K562 (cell line): ENCODE measurements around the gene TRPC1. TPM values are rescaled to one million over a fixed set of nuclear protein-coding genes. Genes with fewer than 3 reads are reported as not detected.

Experiments
- ATAC-seq: fragments of 200-7000 bp; cut with Tn5 transposase; 3 replicates; pipeline ENCODE4 v1.9.1; 2020; ENCODE audit warnings: moderate library complexity
- BruUV-seq: library from RNA; stranded (reverse); fragments of 400-500 nt; replicated peaks from 2 replicates; lab custom pipeline; 2021; lab: Mats Ljungman, UMichigan
- CTCF ChIA-PET: fragments of 300-600 bp; formaldehyde crosslinking; extraction: SDS; loops from one replicate; lab custom pipeline; 2021; ENCODE audit warnings: low intra/inter-chr PET ratio; lab: Yijun Ruan, JAX
- POLR2A ChIA-PET: fragments of 300-600, 350-650 bp; sonication (Branson Sonifier 250); formaldehyde crosslinking; extraction: SDS; loops from one replicate; lab custom pipeline; 2021; ENCODE audit warnings: antibody characterized with exemption, inconsistent platforms; lab: Yijun Ruan, JAX
- DNase-seq, 4 experiments: peaks; one replicate each; pipeline versions ENCODE4 v3.0.0 to v3.0.0-alpha.2; 2011 to 2018; ENCODE audit warnings: low spot score in 3 of 4, mixed read lengths in 3 of 4; ENCODE audit errors: extremely low read depth in 1 of 4
- FAIRE-seq: peaks from 2 replicates; lab custom pipeline; 2011; peaks lifted over from hg19 to GRCh38; lab: Jason Lieb, UNC
- H2AFZ ChIP-seq: 2 replicates; pipeline ENCODE4 v1.6.0; 2011; ENCODE audit warnings: low read depth, low read length, control low read depth, inconsistent platforms
- H3K27ac ChIP-seq: fragments of 200-600 bp; 3 replicates; pipeline ENCODE4 v1.8.0; 2011; ENCODE audit warnings: low read depth, mild to moderate bottlenecking, control low read depth, inconsistent platforms, low read length, moderate library complexity, mixed read lengths; ENCODE audit errors: extremely low read depth
- H3K27me3 ChIP-seq, 2 experiments: fragments of 300-600 bp in 1 of 2; 2 replicates in 1 of 2; 3 replicates in 1 of 2; pipeline versions ENCODE4 v1.6.0 to v1.8.0; 2011; ENCODE audit warnings: inconsistent platforms in 2 of 2, low read length in 2 of 2, mild to moderate bottlenecking in 1 of 2, mixed read lengths in 1 of 2, moderate library complexity in 1 of 2; ENCODE audit not compliant: control insufficient read depth in 2 of 2, insufficient read depth in 2 of 2
- H3K36me3 ChIP-seq: fragments of 300-600 bp; 3 replicates; pipeline ENCODE4 v1.8.0; 2011; ENCODE audit warnings: mild to moderate bottlenecking, low read length, inconsistent platforms; ENCODE audit not compliant: control insufficient read depth, insufficient read depth
- H3K4me1 ChIP-seq, 2 experiments: fragments of 200-600 bp in 1 of 2; replicated peaks in 1 of 2; 2 replicates in 1 of 2; 3 replicates in 1 of 2; pipeline versions ENCODE4 v1.5.1 to v1.8.0; 2011; ENCODE audit warnings: inconsistent platforms in 2 of 2, low read length in 2 of 2, mild to moderate bottlenecking in 1 of 2, mixed read lengths in 1 of 2, moderate library complexity in 1 of 2; ENCODE audit not compliant: control insufficient read depth in 2 of 2, insufficient read depth in 2 of 2
- H3K4me2 ChIP-seq: 2 replicates; pipeline ENCODE4 v1.6.1; 2011; ENCODE audit warnings: low read length, control low read depth, inconsistent platforms, mixed read lengths; ENCODE audit not compliant: insufficient read depth
- H3K4me3 ChIP-seq: fragments of 200-600 bp; sonication (generic), shearing (Covaris generic); 2 replicates; pipeline ENCODE4 v1.5.1; 2016; ENCODE audit warnings: control low read depth, inconsistent platforms
- H3K79me2 ChIP-seq: fragments of 200-600 bp; 3 replicates; pipeline ENCODE4 v1.8.0; 2011; ENCODE audit warnings: low read length, inconsistent platforms; ENCODE audit not compliant: control insufficient read depth, insufficient read depth
- H3K9ac ChIP-seq, 2 experiments: 2 replicates each; pipeline versions ENCODE4 v1.6.0 to v1.6.1; 2011; ENCODE audit warnings: low read depth in 2 of 2, low read length in 2 of 2, control low read depth in 1 of 2, inconsistent platforms in 1 of 2, mild to moderate bottlenecking in 1 of 2, mixed read lengths in 1 of 2; ENCODE audit not compliant: insufficient read depth in 1 of 2
- H3K9me1 ChIP-seq: one replicate; pipeline ENCODE4 v1.6.0; 2011; ENCODE audit warnings: inconsistent platforms, mild to moderate bottlenecking, low read length, moderate library complexity; ENCODE audit not compliant: control insufficient read depth, insufficient read depth
- H3K9me3 ChIP-seq: replicated peaks from 2 replicates; pipeline ENCODE4 v1.5.1; 2011; ENCODE audit warnings: low read depth, low read length, inconsistent platforms; ENCODE audit not compliant: control insufficient read depth, insufficient read depth
- H4K20me1 ChIP-seq: replicated peaks from 2 replicates; pipeline ENCODE4 v1.6.1; 2011; ENCODE audit warnings: low read length, inconsistent platforms, mixed read lengths; ENCODE audit not compliant: control insufficient read depth, insufficient read depth
- ATF7 ChIP-seq: fragments of 450-650 bp; IDR thresholded peaks from 2 replicates; pipeline ENCODE4 v1.7.1; 2014; ENCODE audit warnings: mild to moderate bottlenecking, moderate library complexity
- BCOR ChIP-seq: fragments of 450-650 bp; IDR thresholded peaks from 2 replicates; pipeline ENCODE4 v1.6.1; 2016
- FOXA3 ChIP-seq, 2 experiments: fragments of 450-650 bp in 1 of 2; sonication (generic) in 1 of 2; formaldehyde crosslinking; IDR thresholded peaks in 1 of 2; conservative IDR thresholded peaks in 1 of 2; 2 replicates each; pipeline versions ENCODE4 v1.4.0 to v1.8.0; 2020 to 2022; ENCODE audit warnings: mild to moderate bottlenecking in 2 of 2, missing genetic modification reagents in 1 of 2
- JUN ChIP-seq, 2 experiments: sonication (generic) in 1 of 2; formaldehyde crosslinking in 1 of 2; IDR thresholded peaks; 2 replicates each; pipeline versions ENCODE4 v1.6.1 to v1.8.0; 2012 to 2022; ENCODE audit warnings: borderline replicate concordance in 2 of 2, mild to moderate bottlenecking in 2 of 2, improper control_type of control experiment in 1 of 2, low read depth in 1 of 2, low read length in 1 of 2, missing genetic modification reagents in 1 of 2
- JUND ChIP-seq, 2 experiments: IDR thresholded peaks; 2 replicates in 1 of 2; 3 replicates in 1 of 2; pipeline ENCODE4 v1.6.1; 2011; ENCODE audit warnings: borderline replicate concordance in 2 of 2, low read depth in 2 of 2, low read length in 2 of 2, improper control_type of control experiment in 1 of 2, missing biosample characterization in 1 of 2, missing genetic modification characterization in 1 of 2, missing genetic modification reagents in 1 of 2
- ZNF175 ChIP-seq: fragments of 200-800 bp; sonication (Bioruptor generic); IDR thresholded peaks from 2 replicates; pipeline ENCODE4 v1.6.1; 2016; ENCODE audit warnings: low read depth, mild to moderate bottlenecking, missing genetic modification characterization, missing compliant biosample characterization
- WGBS: fragments of 100-300 bp; shearing (Covaris generic); methylation state at CpG from one replicate; pipeline ENCODE4 v1.1.6; 2016; ENCODE audit warnings: low coverage, mixed read lengths; ENCODE audit not compliant: insufficient coverage; ENCODE audit errors: missing lambda C conversion rate; 5-methylcytosine and 5-hydroxymethylcytosine counted together
- in situ Hi-C: fragments of 300-500 bp; cut with MboI; formaldehyde crosslinking; loops from 4 replicates; pipeline ENCODE4 v1.15.0; 2018; ENCODE audit warnings: inconsistent platforms, mixed read lengths
- intact Hi-C: fragments of 100-400 bp; cut with micrococcal nuclease; formaldehyde crosslinking; loops from 2 replicates; pipeline ENCODE4 v1.14.2; 2022
- polyA plus RNA-seq, 8 experiments: library from polyadenylated mRNA; depleted of rRNA in 4 of 8; stranded (reverse) in 5 of 8; unstranded in 3 of 8; fragments of >200 nt; fragmentation: Nextera tagmentation in 2 of 8; fragmentation: Illumina TruSeq in 1 of 8; extraction: Ambion mirVana in 2 of 8; extraction: Trizol in 1 of 8; gene quantifications; 2 replicates each; pipeline versions ENCODE4 v1.2.1 to v1.2.3, GENCODE V29; 2011 to 2014; ENCODE audit warnings: inconsistent platforms in 1 of 8, missing spikeins in 1 of 8
- total RNA-seq, 7 experiments: library from RNA; depleted of rRNA in 6 of 7; stranded (reverse); fragments of >200 nt in 6 of 7; fragmentation: Illumina TruSeq in 2 of 7; extraction: Trizol in 2 of 7; gene quantifications; 2 replicates each; pipeline versions ENCODE4 v1.2.1 to v1.2.3, GENCODE V29; 2011 to 2021; ENCODE audit warnings: low replicate concordance in 1 of 7
- TF ChIP-seq, protein P1 (sequence below): fragments of 250-450 bp; sonication (Bioruptor Pico); IDR thresholded peaks from 2 replicates; pipeline ENCODE4 v1.4.0; 2020; ENCODE audit warnings: mild to moderate bottlenecking, moderate library complexity
- TF ChIP-seq, protein P2 (sequence below): fragments of 250-450 bp; sonication (Bioruptor Pico); IDR thresholded peaks from 2 replicates; pipeline ENCODE4 v1.4.0; 2020; ENCODE audit warnings: borderline replicate concordance
- TF ChIP-seq, protein P3 (sequence below): fragments of 450-650 bp; IDR thresholded peaks from 2 replicates; pipeline ENCODE4 v1.6.1; 2017; ENCODE audit warnings: antibody characterized with exemption, mild to moderate bottlenecking

TRPC1 gene
- total and polyA plus RNA-seq, 9 of the 15 experiments (the other 6 are each of a cell fraction or from before 2014, with no cell fraction given) = 1.4 to 6.5 (median 3.0) TPM

DNA sequence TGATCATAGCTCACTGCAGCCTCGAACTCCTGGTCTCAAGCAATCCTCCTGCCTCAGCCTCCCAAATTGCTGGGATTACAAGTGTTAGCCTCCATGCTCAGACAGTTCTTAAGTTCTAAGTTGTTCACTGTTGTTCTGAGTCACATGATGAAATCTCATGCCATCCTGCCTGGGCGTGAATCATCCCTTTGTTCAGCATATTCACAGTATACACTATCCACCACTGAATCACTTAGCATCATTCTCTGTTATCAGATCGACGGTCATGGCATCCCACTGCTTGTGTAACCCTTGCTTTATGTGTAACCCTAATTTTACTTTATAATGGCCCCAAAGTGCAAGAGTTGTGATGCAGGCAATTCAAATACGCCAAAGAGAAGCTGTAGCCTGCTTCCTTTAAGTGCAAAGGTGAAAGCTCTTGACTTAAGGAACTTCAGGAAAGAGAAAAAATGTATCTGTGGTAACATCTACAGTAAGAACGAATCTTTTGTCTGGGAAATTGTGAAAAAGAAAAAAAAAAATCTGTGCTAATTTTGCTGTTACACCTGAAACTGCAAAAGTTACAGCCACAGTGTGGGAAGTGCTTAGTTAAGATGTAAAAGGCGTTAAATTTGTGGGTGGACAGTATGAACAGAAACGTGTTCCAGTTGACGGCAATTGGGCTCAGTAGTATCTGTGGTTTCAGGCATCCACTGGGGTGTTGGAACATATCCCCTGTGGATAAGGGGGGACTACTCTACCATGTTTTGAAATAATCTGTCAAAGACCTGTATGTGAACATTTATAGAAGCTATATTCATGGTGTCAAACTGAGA is 84.5 kb downstream of the TRPC1 start:
- Histone ChIP-seq H2AFZ (no peak overlapping the region), H3K4me2 (no peak overlapping the region), H3K9me3 (no peaks in the 10 kb centered on the region), H4K20me1 (no peaks in the 10 kb centered on the region), H3K4me1 (no peaks in the 10 kb centered on the region), H3K79me2 (no peaks in the 10 kb centered on the region), H3K9me1 (no peaks in the 10 kb centered on the region), H3K27ac (no peak overlapping the region), H3K36me3 (peaks cover 4% of the 10 kb centered on the region; the same call in 1 of the 3 replicates), H3K4me3 (no peak overlapping the region), H3K27me3 (no peaks in the 10 kb centered on the region), H3K9ac (no peak overlapping the region; a peak in 1 of 4 replicates)
- intact Hi-C loops (no loop called here), in situ Hi-C loops (no loop called here)
- ChIA-PET POLR2A (interaction anchor here (1.1 to 1.5 kb wide), 3 partner anchors 8 to 21 kb away, joined by 5 to 6 read pairs (median 5); no protein-coding TSS in a partner anchor), CTCF (no interaction called here)
- BruUV-seq = no TSS peak
- FAIRE-seq (no peak), ATAC-seq (peak; percentile 77), DNase-seq (peak in 1 of 4 experiments; percentile 21)
- WGBS = 28% methylated on average over 9 of the region's 9 CpGs
- TF ChIP-seq FOXA3 (CRISPR knock-in tag; conservative IDR thresholded peaks at IDR 0.05 in 1 of 2, IDR thresholded peaks at IDR 0.05 in 1 of 2) = no peak
- TF ChIP-seq ATF7 = peak; percentile 64; the same call in 1 of the 2 replicates
- TF ChIP-seq, protein P1, sequence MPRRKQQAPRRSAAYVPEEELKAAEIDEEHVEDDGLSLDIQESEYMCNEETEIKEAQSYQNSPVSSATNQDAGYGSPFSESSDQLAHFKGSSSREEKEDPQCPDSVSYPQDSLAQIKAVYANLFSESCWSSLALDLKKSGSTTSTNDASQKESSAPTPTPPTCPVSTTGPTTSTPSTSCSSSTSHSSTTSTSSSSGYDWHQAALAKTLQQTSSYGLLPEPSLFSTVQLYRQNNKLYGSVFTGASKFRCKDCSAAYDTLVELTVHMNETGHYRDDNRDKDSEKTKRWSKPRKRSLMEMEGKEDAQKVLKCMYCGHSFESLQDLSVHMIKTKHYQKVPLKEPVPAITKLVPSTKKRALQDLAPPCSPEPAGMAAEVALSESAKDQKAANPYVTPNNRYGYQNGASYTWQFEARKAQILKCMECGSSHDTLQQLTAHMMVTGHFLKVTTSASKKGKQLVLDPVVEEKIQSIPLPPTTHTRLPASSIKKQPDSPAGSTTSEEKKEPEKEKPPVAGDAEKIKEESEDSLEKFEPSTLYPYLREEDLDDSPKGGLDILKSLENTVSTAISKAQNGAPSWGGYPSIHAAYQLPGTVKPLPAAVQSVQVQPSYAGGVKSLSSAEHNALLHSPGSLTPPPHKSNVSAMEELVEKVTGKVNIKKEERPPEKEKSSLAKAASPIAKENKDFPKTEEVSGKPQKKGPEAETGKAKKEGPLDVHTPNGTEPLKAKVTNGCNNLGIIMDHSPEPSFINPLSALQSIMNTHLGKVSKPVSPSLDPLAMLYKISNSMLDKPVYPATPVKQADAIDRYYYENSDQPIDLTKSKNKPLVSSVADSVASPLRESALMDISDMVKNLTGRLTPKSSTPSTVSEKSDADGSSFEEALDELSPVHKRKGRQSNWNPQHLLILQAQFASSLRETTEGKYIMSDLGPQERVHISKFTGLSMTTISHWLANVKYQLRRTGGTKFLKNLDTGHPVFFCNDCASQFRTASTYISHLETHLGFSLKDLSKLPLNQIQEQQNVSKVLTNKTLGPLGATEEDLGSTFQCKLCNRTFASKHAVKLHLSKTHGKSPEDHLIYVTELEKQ = no peak
- TF ChIP-seq, protein P2, sequence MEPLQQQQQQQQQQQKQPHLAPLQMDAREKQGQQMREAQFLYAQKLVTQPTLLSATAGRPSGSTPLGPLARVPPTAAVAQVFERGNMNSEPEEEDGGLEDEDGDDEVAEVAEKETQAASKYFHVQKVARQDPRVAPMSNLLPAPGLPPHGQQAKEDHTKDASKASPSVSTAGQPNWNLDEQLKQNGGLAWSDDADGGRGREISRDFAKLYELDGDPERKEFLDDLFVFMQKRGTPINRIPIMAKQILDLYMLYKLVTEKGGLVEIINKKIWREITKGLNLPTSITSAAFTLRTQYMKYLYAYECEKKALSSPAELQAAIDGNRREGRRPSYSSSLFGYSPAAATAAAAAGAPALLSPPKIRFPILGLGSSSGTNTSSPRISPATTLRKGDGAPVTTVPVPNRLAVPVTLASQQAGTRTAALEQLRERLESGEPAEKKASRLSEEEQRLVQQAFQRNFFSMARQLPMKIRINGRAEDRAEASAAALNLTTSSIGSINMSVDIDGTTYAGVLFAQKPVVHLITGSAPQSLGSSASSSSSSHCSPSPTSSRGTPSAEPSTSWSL (CRISPR knock-in tag) = no peak
- 0 out of 2 replicates have a peak, but pooled peaks have one; percentile 73 for TF ChIP-seq ZNF175 (CRISPR knock-in tag)
- TF ChIP-seq JUND (IDR thresholded peaks at IDR 0.05; ENCODE audit: borderline replicate concordance, low read depth, low read length) = peak; percentile 82
- TF ChIP-seq JUND (tag; IDR thresholded peaks at IDR 0.05; ENCODE audit: borderline replicate concordance, low read depth, low read length) = peak; percentile 59; the same call in 1 of the 3 replicates
- no peak for TF ChIP-seq BCOR
- peak; percentile 90 for TF ChIP-seq JUN (IDR thresholded peaks at IDR 0.05; ENCODE audit: borderline replicate concordance, low read depth, low read length)
- no peak for TF ChIP-seq JUN (CRISPR knock-in tag; IDR thresholded peaks at IDR 0.05; ENCODE audit: borderline replicate concordance)
- TF ChIP-seq, protein P3, sequence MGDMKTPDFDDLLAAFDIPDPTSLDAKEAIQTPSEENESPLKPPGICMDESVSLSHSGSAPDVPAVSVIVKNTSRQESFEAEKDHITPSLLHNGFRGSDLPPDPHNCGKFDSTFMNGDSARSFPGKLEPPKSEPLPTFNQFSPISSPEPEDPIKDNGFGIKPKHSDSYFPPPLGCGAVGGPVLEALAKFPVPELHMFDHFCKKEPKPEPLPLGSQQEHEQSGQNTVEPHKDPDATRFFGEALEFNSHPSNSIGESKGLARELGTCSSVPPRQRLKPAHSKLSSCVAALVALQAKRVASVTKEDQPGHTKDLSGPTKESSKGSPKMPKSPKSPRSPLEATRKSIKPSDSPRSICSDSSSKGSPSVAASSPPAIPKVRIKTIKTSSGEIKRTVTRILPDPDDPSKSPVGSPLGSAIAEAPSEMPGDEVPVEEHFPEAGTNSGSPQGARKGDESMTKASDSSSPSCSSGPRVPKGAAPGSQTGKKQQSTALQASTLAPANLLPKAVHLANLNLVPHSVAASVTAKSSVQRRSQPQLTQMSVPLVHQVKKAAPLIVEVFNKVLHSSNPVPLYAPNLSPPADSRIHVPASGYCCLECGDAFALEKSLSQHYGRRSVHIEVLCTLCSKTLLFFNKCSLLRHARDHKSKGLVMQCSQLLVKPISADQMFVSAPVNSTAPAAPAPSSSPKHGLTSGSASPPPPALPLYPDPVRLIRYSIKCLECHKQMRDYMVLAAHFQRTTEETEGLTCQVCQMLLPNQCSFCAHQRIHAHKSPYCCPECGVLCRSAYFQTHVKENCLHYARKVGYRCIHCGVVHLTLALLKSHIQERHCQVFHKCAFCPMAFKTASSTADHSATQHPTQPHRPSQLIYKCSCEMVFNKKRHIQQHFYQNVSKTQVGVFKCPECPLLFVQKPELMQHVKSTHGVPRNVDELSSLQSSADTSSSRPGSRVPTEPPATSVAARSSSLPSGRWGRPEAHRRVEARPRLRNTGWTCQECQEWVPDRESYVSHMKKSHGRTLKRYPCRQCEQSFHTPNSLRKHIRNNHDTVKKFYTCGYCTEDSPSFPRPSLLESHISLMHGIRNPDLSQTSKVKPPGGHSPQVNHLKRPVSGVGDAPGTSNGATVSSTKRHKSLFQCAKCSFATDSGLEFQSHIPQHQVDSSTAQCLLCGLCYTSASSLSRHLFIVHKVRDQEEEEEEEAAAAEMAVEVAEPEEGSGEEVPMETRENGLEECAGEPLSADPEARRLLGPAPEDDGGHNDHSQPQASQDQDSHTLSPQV = 0 out of 2 replicates have a peak, but pooled peaks have one; percentile 11
